IPS DF 6.9 (cell line): ENCODE data around the gene ACSM2A.
"Not testable (repeated sequence)": the region's sequence is repeated elsewhere in the genome, so short reads cannot be mapped to it uniquely, and the experiment has no call there.

ENCODE experiments used
- DNase-seq: peaks from one replicate; pipeline ENCODE4 v3.0.0-alpha.2; 2013; ENCODE audit warnings: low read depth, low spot score
- H3K27ac ChIP-seq: one replicate; pipeline ENCODE4 v1.5.1; 2013; ENCODE audit warnings: low read length, control low read depth
- H3K27me3 ChIP-seq: 2 replicates; pipeline ENCODE4 v1.6.1; 2013; ENCODE audit warnings: mild to moderate bottlenecking, low read length; ENCODE audit not compliant: control insufficient read depth, insufficient read depth
- H3K36me3 ChIP-seq: 2 replicates; pipeline ENCODE4 v1.6.1; 2013; ENCODE audit warnings: low read length; ENCODE audit not compliant: control insufficient read depth, insufficient read depth
- H3K4me1 ChIP-seq: 2 replicates; pipeline ENCODE4 v1.6.1; 2013; ENCODE audit warnings: low read length; ENCODE audit not compliant: control insufficient read depth, insufficient read depth
- H3K4me3 ChIP-seq: 2 replicates; pipeline ENCODE4 v1.5.1; 2013; ENCODE audit warnings: mild to moderate bottlenecking, low read length
- H3K9me3 ChIP-seq: 2 replicates; pipeline ENCODE4 v1.6.1; 2013; ENCODE audit warnings: low read length, inconsistent platforms; ENCODE audit not compliant: control insufficient read depth, insufficient read depth
- WGBS: extraction: QIAGEN DNeasy Blood & Tissue Kit; methylation state at CpG from one replicate; pipeline ENCODE4 v1.1.7; 2013; ENCODE audit warnings: mixed read lengths, missing lambda C conversion rate; ENCODE audit not compliant: insufficient read length, insufficient coverage; 5-methylcytosine and 5-hydroxymethylcytosine counted together

ACSM2A gene

DNA sequence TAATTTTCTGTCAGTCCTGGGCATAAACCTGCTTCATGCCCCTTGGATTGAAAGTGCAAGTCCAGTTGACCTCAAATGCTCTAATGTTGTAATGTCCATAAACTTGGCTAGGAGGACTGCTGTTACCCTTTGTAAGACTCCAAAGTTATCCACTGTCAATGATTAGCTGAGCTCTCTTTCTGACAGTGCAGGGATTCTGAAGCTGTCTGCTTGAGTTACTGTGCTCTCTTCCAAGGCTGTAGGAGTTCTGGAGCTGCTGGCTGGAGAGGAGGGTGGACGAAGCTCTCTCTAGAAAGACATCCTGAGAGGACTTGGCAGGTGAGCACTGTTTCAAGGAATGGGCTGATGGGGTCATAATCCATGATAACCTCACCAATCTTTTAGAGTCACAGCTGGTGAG, at the start of gene ACSM2A:
ACSM2A (plus strand) TSS at position 158 of the 400 bp plus-strand sequence. CDS start 8,594 bp downstream, outside the sequence.
- DNase-seq, H3K4me3 ChIP-seq, H3K9me3 ChIP-seq, H3K27ac ChIP-seq, H3K36me3 ChIP-seq, H3K4me1 ChIP-seq, H3K27me3 ChIP-seq: not testable (repeated sequence)
- no CpG with 5 or more reads among the region's 1 CpG for WGBS

DNA sequence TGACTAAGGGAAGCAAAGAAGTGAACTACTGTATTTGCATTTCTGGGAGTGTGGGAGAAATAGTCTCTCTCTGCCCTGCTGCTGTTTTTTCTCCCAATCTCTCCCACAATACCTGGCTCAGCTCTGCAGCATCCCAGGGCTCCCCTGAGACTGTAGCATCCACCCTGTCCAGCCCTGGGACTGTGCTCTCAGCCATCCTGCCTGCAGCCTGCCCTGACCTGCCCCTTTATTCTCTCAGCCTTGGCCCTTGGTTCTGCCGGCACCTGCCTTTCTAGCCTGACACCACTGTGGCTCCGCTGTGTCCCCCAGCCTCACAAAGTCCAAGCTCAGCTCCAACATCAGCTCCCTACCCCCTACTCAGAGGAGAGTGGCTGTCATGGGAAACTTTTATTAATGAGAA, 48.7 kb upstream of the ACSM2A start:
- Histone ChIP-seq H3K36me3 (no peaks in the 10 kb centered on the region), H3K9me3 (no peaks in the 10 kb centered on the region), H3K4me1 (0 out of 2 replicates have a peak, but pooled peaks cover 1% of the 10 kb centered on the region), H3K4me3 (no peak overlapping the region), H3K27me3 (peaks cover 2% of the 10 kb centered on the region; the same call in 1 of the 2 replicates), H3K27ac (no peak overlapping the region)
- no peak for DNase-seq
- whole genome bisulfite sequencing: no CpG with 5 or more reads among the region's 2 CpGs

DNA sequence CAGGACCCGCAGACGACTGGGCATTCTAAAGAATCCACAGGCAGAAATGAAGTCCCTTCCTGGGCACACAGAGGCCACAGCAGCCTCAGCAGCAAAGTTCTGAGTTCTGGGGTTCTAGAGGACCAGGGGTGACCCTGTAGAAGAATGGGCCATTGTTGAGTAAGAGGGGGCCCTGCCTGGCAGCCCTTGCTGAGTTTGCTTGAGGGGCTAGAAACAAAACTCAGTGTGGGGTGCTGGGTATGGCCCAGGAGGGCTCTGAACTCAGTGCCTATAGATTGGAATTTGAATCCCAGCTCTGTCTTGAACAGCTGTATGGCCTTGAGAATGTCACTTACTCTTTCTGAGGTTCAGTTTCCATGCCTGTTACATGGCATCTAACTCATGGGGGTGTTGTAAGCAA, 46.7 kb upstream of the ACSM2A start, which contains the start of gene PDILT:
PDILT (minus strand) TSS at position 101 of the 400 bp plus-strand sequence. CDS start 5,437 bp downstream, outside the sequence.
- Histone ChIP-seq H3K36me3 (no peaks in the 10 kb centered on the region), H3K27me3 (peaks cover 2% of the 10 kb centered on the region; the same call in 1 of the 2 replicates), H3K9me3 (no peaks in the 10 kb centered on the region), H3K4me3 (no peak within 1 kb of the TSS), H3K4me1 (0 out of 2 replicates have a peak, but pooled peaks cover 1% of the 10 kb centered on the region), H3K27ac (no peak within 1 kb of the TSS)
- no peak for DNase-seq
- no CpG with 5 or more reads among the region's 2 CpGs for WGBS

DNA sequence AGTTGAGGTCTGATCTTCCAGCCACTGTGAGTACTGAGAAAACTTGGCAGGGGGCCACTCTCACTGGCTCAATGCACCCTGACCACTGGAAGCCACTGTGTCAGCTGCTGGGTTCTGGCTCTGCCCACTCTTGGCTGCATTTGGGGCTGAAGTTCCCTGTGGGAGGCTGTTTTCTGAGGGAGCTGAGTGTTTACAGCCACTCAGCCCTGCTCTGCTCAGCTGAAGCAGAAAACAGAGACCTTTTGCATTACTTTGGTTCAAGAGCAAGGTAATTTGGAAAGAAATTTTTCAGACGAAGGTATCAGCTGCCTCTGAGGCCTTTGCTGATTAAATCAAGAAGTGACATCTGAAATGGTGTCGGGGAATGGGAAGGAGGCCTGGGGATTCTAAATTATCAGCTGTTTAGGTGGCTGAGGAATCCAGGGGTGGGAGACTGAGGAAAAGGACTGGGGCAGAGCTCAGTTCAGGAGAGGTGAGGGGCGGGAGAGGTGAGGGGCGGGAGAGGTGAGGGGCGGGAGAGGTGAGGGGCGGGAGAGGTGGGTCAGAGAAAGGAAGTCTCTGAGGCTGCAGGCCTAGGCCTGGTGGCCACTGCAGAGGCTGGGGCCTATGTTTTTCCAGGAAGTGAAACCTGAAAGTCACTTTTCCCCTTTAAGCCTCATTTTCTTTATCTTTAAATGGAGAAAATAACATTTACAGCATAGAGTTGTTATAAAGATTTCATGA, 41.8 kb upstream of the ACSM2A start, which contains the start of gene ACSM5:
ACSM5 (plus strand) TSS at position 137 of the 723 bp plus-strand sequence. CDS start 1,951 bp downstream, outside the sequence.
- Histone ChIP-seq H3K27me3 (peaks cover 2% of the 10 kb centered on the region; the same call in 1 of the 2 replicates), H3K36me3 (no peaks in the 10 kb centered on the region), H3K9me3 (no peaks in the 10 kb centered on the region), H3K4me1 (0 out of 2 replicates have a peak, but pooled peaks cover 1% of the 10 kb centered on the region), H3K4me3 (no peak within 1 kb of the TSS), H3K27ac (no peak within 1 kb of the TSS)
- DNase-seq: no peak
- no CpG with 5 or more reads among the region's 6 CpGs for WGBS

GRCh38 chr16:20410121-20410723, 41.1 kb upstream of the ACSM2A start:
- Histone ChIP-seq H3K4me3 (no peak overlapping the region), H3K27ac (no peak overlapping the region), H3K36me3 (no peaks in the 10 kb centered on the region), H3K27me3 (peaks cover 2% of the 10 kb centered on the region; the same call in 1 of the 2 replicates), H3K9me3 (no peaks in the 10 kb centered on the region), H3K4me1 (no peaks in the 10 kb centered on the region)
- no CpG with 5 or more reads among the region's 6 CpGs for WGBS
- no peak for DNase-seq

DNA sequence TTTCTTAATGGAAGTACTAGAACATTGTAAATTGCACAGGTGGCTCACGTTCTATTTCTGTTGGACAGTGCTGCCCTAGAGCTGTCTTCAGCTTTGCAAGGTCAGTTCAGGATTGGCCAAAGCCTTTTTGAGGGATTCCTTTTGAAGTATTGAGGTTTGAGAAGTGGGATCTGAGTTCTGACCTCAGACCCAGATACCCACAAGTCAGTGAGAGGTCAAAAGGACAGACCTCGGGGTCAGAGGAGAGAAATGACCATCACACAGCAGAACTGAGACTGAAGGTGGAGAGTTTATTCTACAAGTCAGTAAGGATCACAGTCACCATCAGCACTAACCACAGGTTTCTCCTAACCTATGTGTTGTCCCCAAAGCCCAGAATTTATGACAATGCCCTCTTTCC, 40.3 kb upstream of the ACSM2A start:
- DNase-seq: no peak
- WGBS: no CpG with 5 or more reads among the region's 2 CpGs
- no peaks in the 10 kb centered on the region for H3K9me3 ChIP-seq
- H3K4me1 ChIP-seq: no peaks in the 10 kb centered on the region
- H3K36me3 ChIP-seq: no peaks in the 10 kb centered on the region
- no peak overlapping the region for H3K4me3 ChIP-seq
- H3K27ac ChIP-seq: no peak overlapping the region
- H3K27me3 ChIP-seq: peaks cover 2% of the 10 kb centered on the region; the same call in 1 of the 2 replicates

DNA sequence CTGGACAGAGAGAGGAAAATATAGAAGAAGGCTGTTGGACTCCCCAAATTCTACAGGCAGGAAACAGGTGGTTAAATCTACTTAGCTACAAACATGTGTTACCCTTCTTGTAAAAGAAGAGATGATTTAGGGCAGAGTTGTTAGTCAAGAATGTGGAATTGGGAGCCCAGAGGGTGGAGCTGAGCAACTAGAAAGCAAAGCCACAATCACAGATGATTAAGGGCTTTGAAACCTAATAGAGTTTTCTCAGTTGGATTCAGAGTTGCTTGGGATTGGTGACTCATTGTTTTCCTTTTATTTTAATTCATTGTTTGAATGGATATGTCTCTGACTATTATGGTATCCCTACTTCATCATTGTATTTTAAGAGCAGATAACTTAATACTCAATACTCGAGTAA, 35.8 kb upstream of the ACSM2A start:
- Histone ChIP-seq H3K27me3 (no peaks in the 10 kb centered on the region), H3K4me3 (no peak overlapping the region), H3K4me1 (no peaks in the 10 kb centered on the region), H3K27ac (no peak overlapping the region), H3K9me3 (no peaks in the 10 kb centered on the region), H3K36me3 (no peaks in the 10 kb centered on the region)
- WGBS: no CpG with 5 or more reads among the region's 1 CpG
- DNase-seq: no peak

GRCh38 chr16:20419093-20419492, 32.2 kb upstream of the ACSM2A start:
- no CpG with 5 or more reads among the region's 8 CpGs for WGBS
- not testable (repeated sequence) for H3K9me3 ChIP-seq, H3K4me3 ChIP-seq, H3K27ac ChIP-seq, H3K36me3 ChIP-seq, H3K4me1 ChIP-seq, DNase-seq, H3K27me3 ChIP-seq

- WGBS: no CpG with 5 or more reads among the region's 2 CpGs
- H3K36me3 ChIP-seq, H3K4me3 ChIP-seq, DNase-seq, H3K9me3 ChIP-seq, H3K27ac ChIP-seq, H3K27me3 ChIP-seq, H3K4me1 ChIP-seq: not testable (repeated sequence)
Measured at GRCh38 chr16:20421748-20422147, 29.6 kb upstream of the ACSM2A start.

- WGBS: no CpG with 5 or more reads among the region's 5 CpGs
- not testable (repeated sequence) for H3K9me3 ChIP-seq, H3K27ac ChIP-seq
Measured at GRCh38 chr16:20423772-20424128, 27.6 kb upstream of the ACSM2A start.

More at GRCh38 chr16:20423772-20424128, 27.6 kb upstream of the ACSM2A start:
- H3K4me1 ChIP-seq, H3K4me3 ChIP-seq, H3K27me3 ChIP-seq, H3K36me3 ChIP-seq, DNase-seq: not testable (repeated sequence)
